Parathyroid adenoma (tissue), 2 donors: ENCODE data around the gene PALD1.

Source experiments
- H2AFZ ChIP-seq: fragments of 300-600 bp; sonication (generic); one replicate; pipeline ENCODE4 v1.7.0; 2017; ENCODE audit warnings: antibody characterized with exemption, mild to moderate bottlenecking
- H3K27ac ChIP-seq: fragments of 300-600 bp; sonication (generic); one replicate; pipeline ENCODE4 v1.7.0; 2017
- H3K27me3 ChIP-seq: fragments of 300-600 bp; sonication (generic); one replicate; pipeline ENCODE4 v1.7.0; 2017; ENCODE audit warnings: low read length; ENCODE audit not compliant: control insufficient read depth, insufficient read depth
- H3K36me3 ChIP-seq: fragments of 300-600 bp; sonication (generic); one replicate; pipeline ENCODE4 v1.7.0; 2017; ENCODE audit warnings: low read length; ENCODE audit not compliant: control insufficient read depth, insufficient read depth
- H3K4me1 ChIP-seq: fragments of 300-600 bp; sonication (generic); one replicate; pipeline ENCODE4 v1.7.0; 2017; ENCODE audit warnings: control low read depth
- H3K4me2 ChIP-seq: fragments of 300-600 bp; sonication (generic); one replicate; pipeline ENCODE4 v1.7.0; 2017; ENCODE audit warnings: low read length
- H3K4me3 ChIP-seq: fragments of 300-600 bp; sonication (generic); one replicate; pipeline ENCODE4 v1.7.0; 2017; ENCODE audit warnings: low read depth, low read length
- H3K79me2 ChIP-seq: fragments of 300-600 bp; sonication (generic); one replicate; pipeline ENCODE4 v1.7.0; 2017; ENCODE audit warnings: control low read depth
- H3K9ac ChIP-seq: fragments of 300-600 bp; sonication (generic); one replicate; pipeline ENCODE4 v1.7.0; 2017; ENCODE audit warnings: mild to moderate bottlenecking
- H3K9me3 ChIP-seq: fragments of 300-600 bp; sonication (generic); one replicate; pipeline ENCODE4 v1.7.0; 2017; ENCODE audit warnings: low read length; ENCODE audit not compliant: control insufficient read depth
- TF ChIP-seq, protein P1 (sequence below): fragments of 300-600 bp; sonication (generic); IDR thresholded peaks from one replicate; pipeline ENCODE4 v1.7.0; 2017; ENCODE audit warnings: antibody characterized with exemption, mild to moderate bottlenecking
- donor health status: primary hyperparathyroidism.

Gene PALD1

GRCh38 chr10:70498970-70499835 lies 20.6 kb downstream of the PALD1 start:
- Histone ChIP-seq H3K27me3 (no peaks in the 10 kb centered on the region), H3K4me2 (no peak overlapping the region), H3K27ac (peak overlapping the region; percentile 43), H3K36me3 (no peaks in the 10 kb centered on the region), H3K9me3 (no peaks in the 10 kb centered on the region), H3K4me3 (no peak overlapping the region), H3K79me2 (no peaks in the 10 kb centered on the region), H3K4me1 (no peaks in the 10 kb centered on the region), H2AFZ (no peak overlapping the region), H3K9ac (no peak overlapping the region)
- TF ChIP-seq, protein P1, sequence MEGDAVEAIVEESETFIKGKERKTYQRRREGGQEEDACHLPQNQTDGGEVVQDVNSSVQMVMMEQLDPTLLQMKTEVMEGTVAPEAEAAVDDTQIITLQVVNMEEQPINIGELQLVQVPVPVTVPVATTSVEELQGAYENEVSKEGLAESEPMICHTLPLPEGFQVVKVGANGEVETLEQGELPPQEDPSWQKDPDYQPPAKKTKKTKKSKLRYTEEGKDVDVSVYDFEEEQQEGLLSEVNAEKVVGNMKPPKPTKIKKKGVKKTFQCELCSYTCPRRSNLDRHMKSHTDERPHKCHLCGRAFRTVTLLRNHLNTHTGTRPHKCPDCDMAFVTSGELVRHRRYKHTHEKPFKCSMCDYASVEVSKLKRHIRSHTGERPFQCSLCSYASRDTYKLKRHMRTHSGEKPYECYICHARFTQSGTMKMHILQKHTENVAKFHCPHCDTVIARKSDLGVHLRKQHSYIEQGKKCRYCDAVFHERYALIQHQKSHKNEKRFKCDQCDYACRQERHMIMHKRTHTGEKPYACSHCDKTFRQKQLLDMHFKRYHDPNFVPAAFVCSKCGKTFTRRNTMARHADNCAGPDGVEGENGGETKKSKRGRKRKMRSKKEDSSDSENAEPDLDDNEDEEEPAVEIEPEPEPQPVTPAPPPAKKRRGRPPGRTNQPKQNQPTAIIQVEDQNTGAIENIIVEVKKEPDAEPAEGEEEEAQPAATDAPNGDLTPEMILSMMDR: no peak

DNA sequence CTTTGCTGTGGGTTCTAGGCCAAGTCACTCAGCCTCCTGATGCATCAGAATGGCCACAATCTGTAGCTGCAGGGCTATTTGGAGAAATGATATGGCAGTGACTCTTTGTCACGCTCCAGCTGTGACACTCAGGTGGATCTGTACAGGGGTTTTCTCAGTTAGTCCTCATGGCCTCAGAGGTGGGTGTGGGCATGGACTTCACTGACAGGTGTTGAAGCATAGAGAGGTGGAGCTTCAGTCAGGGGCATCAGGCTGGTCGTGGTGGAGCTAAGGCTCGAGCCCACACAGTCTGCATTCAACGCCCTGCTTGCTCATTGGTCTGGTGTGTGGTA lies 21.2 kb downstream of the PALD1 start:
- H3K4me1 ChIP-seq: no peaks in the 10 kb centered on the region

DNA sequence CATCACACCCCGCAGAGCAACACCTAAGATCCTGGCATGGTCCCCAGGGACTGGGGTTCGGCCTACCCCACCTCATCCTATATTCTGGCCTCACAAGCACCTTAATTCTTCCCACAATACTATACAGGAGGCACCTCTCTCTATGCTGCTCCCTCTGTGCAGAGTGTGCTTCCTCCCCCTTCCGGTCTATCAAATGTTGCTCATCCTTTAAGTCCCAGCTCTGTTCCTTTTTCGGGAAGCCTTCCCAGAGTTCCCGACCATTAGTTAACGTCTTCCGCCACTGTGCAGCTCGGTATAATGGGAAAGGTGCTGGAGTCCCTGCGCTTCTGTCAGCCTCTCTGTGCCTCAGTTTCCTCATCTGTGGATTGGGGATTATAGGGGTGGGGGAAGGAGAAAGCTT lies 21.8 kb downstream of the PALD1 start:
- peak overlapping the region; percentile 43 for H3K27ac ChIP-seq
- no peak overlapping the region for H3K4me3 ChIP-seq
- H3K9me3 ChIP-seq: no peaks in the 10 kb centered on the region
- no peaks in the 10 kb centered on the region for H3K36me3 ChIP-seq
- H3K4me1 ChIP-seq: no peaks in the 10 kb centered on the region
- TF ChIP-seq, protein P1: no peak
- no peak overlapping the region for H2AFZ ChIP-seq
- no peak overlapping the region for H3K9ac ChIP-seq
- no peak overlapping the region for H3K4me2 ChIP-seq
- H3K79me2 ChIP-seq: no peaks in the 10 kb centered on the region
- no peaks in the 10 kb centered on the region for H3K27me3 ChIP-seq

More for the DNA sequence above, 21.2 kb downstream of the PALD1 start:
- Histone ChIP-seq H3K9me3 (no peaks in the 10 kb centered on the region), H3K4me2 (no peak overlapping the region), H3K9ac (no peak overlapping the region), H3K79me2 (no peaks in the 10 kb centered on the region), H3K27me3 (no peaks in the 10 kb centered on the region), H3K27ac (peak overlapping the region; percentile 43), H3K36me3 (no peaks in the 10 kb centered on the region), H3K4me3 (no peak overlapping the region), H2AFZ (no peak overlapping the region)
- TF ChIP-seq, protein P1: no peak

GRCh38 chr10:70500812-70501301 lies 22.3 kb downstream of the PALD1 start:
- no peak overlapping the region for H2AFZ ChIP-seq
- no peaks in the 10 kb centered on the region for H3K36me3 ChIP-seq
- H3K79me2 ChIP-seq: no peaks in the 10 kb centered on the region
- H3K4me3 ChIP-seq: no peak overlapping the region
- peak overlapping the region; percentile 43 for H3K27ac ChIP-seq
- TF ChIP-seq, protein P1: no peak
- H3K4me2 ChIP-seq: no peak overlapping the region
- H3K4me1 ChIP-seq: no peaks in the 10 kb centered on the region
- no peaks in the 10 kb centered on the region for H3K27me3 ChIP-seq
- H3K9ac ChIP-seq: no peak overlapping the region
- no peaks in the 10 kb centered on the region for H3K9me3 ChIP-seq

DNA sequence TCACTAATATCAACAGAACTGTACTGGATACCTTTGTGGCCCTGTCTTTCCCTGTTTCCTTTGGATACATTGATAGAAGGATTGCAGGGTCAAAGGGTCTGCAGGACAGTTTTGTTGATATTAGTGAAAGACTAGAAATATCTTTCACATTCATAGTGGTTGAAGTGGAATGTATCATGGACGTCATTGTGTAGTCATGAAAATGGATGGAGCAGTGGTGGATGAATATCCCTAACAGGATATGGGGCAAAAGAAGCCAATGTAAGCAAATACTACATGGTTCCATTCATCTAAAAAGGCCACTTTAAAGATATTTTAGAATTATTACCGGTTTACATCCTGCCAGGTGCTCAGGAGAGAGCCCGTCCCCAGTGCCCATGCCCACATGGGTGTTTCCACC lies 23.8 kb downstream of the PALD1 start:
- no peak overlapping the region for H3K4me3 ChIP-seq
- no peak overlapping the region for H2AFZ ChIP-seq
- no peaks in the 10 kb centered on the region for H3K9me3 ChIP-seq
- no peak overlapping the region for H3K27ac ChIP-seq
- H3K36me3 ChIP-seq: no peaks in the 10 kb centered on the region
- no peaks in the 10 kb centered on the region for H3K4me1 ChIP-seq
- H3K79me2 ChIP-seq: no peaks in the 10 kb centered on the region
- H3K9ac ChIP-seq: no peak overlapping the region
- TF ChIP-seq, protein P1: no peak
- H3K27me3 ChIP-seq: no peaks in the 10 kb centered on the region
- no peak overlapping the region for H3K4me2 ChIP-seq
